Measurements from ENCODE around the gene ANKRD18A. TPM values are rescaled to one million over a fixed set of nuclear protein-coding genes. Genes with fewer than 3 reads are reported as not detected.

Gene ANKRD18A
- total and polyA plus RNA-seq, 10 of the 15 experiments (the other 5 are each of a cell fraction or from before 2014, with no cell fraction given): 0.37 TPM; not detected in 9

DNA sequence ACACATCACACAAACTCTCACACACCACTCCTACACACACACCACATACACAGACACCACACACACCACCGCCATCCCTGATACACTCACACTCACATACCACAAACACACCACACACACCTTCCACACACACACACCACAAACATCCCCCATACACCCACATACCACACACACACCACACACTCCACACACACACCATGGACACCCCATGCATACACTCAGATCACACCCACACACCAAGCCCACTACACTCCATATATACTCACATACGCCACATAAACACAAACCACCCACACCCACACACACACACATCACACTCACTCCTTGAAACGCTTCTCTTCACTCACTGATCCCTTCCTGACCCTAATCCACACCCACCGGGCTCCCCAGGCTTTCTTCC, 9.1 kb upstream of the ANKRD18A start:
- no peaks in the 10 kb centered on the region for H4K20me1 ChIP-seq (ENCODE audit: control insufficient read depth, insufficient read depth)
- SMC1A ChIA-PET (ENCODE audit: uncharacterized antibody, unreplicated experiment): no interaction called here
- RAD21 ChIA-PET (ENCODE audit: unreplicated experiment): no interaction called here
- POLR2A ChIA-PET: no interaction called here
- WGBS (ENCODE audit: insufficient coverage, insufficient replicate concordance, low lambda C conversion rate, missing lambda C conversion rate): 56% methylated on average over 4 of the region's 4 CpGs
- no TSS peak for BruUV-seq (replicated peaks)
- H3K9ac ChIP-seq (ENCODE audit: control insufficient read depth, insufficient read depth, low read length): no peak overlapping the region
- H3K79me2 ChIP-seq (ENCODE audit: control insufficient read depth, insufficient read depth, low read length): no peaks in the 10 kb centered on the region
- no peaks in the 10 kb centered on the region for H3K4me1 ChIP-seq (ENCODE audit: control insufficient read depth, insufficient read depth, low read length)
- no peaks in the 10 kb centered on the region for H3K36me3 ChIP-seq (ENCODE audit: control insufficient read depth in 2 of 2, insufficient read depth in 2 of 2, low read length in 1 of 2)
- intact Hi-C loops (cut with micrococcal nuclease; ENCODE audit: unreplicated experiment) (no loop called here), in situ Hi-C loops (cut with MboI) (no loop called here)
- no peak overlapping the region for H3K4me2 ChIP-seq (ENCODE audit: control insufficient read depth, insufficient read depth)
- FAIRE-seq (no peak), ATAC-seq (no peak), DNase-seq (ENCODE audit: low read depth, low spot score) (no peak)
- H3K27ac ChIP-seq (ENCODE audit: control insufficient read depth, insufficient read depth): no peak overlapping the region
- no peak overlapping the region for H2AFZ ChIP-seq (ENCODE audit: control insufficient read depth, low read depth, low read length)
- no peaks in the 10 kb centered on the region; the same call in 2 of the 3 replicates for H3K9me3 ChIP-seq (replicated peaks; ENCODE audit: control insufficient read depth, insufficient read depth, low read length)
- H3K27me3 ChIP-seq (replicated peaks in 1 of 2; ENCODE audit: control insufficient read depth in 2 of 2, insufficient read depth in 2 of 2, low read length in 1 of 2): no peaks in the 10 kb centered on the region
- H3K4me3 ChIP-seq: no peak overlapping the region
- CTCF ChIA-PET: no interaction called here
- no peak for TF ChIP-seq TAF1 (IDR thresholded peaks at IDR 0.05; ENCODE audit: borderline replicate concordance, low read depth, low read length)
- no peak for TF ChIP-seq CBX5 (IDR thresholded peaks at IDR 0.05; ENCODE audit: low read depth)
- TF ChIP-seq MXI1 (IDR thresholded peaks at IDR 0.05; ENCODE audit: low read depth, low read length): no peak

DNA sequence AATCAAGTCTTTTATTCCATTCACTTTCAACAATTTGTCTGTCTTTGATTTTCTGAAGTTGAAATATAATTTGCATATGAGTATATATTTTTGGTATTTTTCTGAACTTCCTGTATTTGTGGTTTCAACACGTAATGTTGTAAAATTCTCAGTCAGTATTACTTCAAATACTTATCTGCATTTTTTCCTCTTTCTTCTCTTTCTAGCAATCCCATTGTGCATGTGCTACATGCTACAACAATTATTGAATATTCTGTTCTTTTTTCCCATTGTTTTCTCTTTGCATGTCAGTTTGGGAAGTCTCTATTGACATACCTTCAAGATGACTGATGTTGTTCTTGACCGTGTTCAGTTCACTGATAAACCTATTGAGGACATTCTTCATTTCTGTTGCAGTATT, 5.6 kb upstream of the ANKRD18A start:
- in situ Hi-C loops (cut with MboI): no loop called here
- DNase-seq (ENCODE audit: low read depth, low spot score): no peak
- intact Hi-C loops (cut with micrococcal nuclease; ENCODE audit: unreplicated experiment): no loop called here
- Histone ChIP-seq H3K36me3 (ENCODE audit: control insufficient read depth in 2 of 2, insufficient read depth in 2 of 2, low read length in 1 of 2) (no peaks in the 10 kb centered on the region), H3K27me3 (replicated peaks in 1 of 2; ENCODE audit: control insufficient read depth in 2 of 2, insufficient read depth in 2 of 2, low read length in 1 of 2) (peaks cover 4 to 6% of the 10 kb centered on the region in 2 experiments; a peak in 3 of 4 replicates), H3K79me2 (ENCODE audit: control insufficient read depth, insufficient read depth, low read length) (no peaks in the 10 kb centered on the region), H3K9ac (ENCODE audit: control insufficient read depth, insufficient read depth, low read length) (no peak overlapping the region), H3K27ac (ENCODE audit: control insufficient read depth, insufficient read depth) (no peak overlapping the region), H2AFZ (ENCODE audit: control insufficient read depth, low read depth, low read length) (no peak overlapping the region), H3K4me1 (ENCODE audit: control insufficient read depth, insufficient read depth, low read length) (no peaks in the 10 kb centered on the region), H3K4me3 (no peak overlapping the region), H3K9me3 (replicated peaks; ENCODE audit: control insufficient read depth, insufficient read depth, low read length) (no peaks in the 10 kb centered on the region; the same call in 2 of the 3 replicates), H3K4me2 (ENCODE audit: control insufficient read depth, insufficient read depth) (no peak overlapping the region), H4K20me1 (ENCODE audit: control insufficient read depth, insufficient read depth) (no peaks in the 10 kb centered on the region)
- ChIA-PET RAD21 (ENCODE audit: unreplicated experiment) (no interaction called here), POLR2A (no interaction called here), SMC1A (ENCODE audit: uncharacterized antibody, unreplicated experiment) (no interaction called here), CTCF (no interaction called here)
- TF ChIP-seq RELA (IDR thresholded peaks at IDR 0.05; ENCODE audit: borderline replicate concordance, partially characterized antibody) (no peak), CBFB (IDR thresholded peaks at IDR 0.05; ENCODE audit: low read depth) (no peak)
- WGBS (ENCODE audit: insufficient coverage, insufficient replicate concordance, low lambda C conversion rate, missing lambda C conversion rate): 30% methylated on average over 2 of the region's 2 CpGs
- ATAC-seq: no peak
- FAIRE-seq: no peak
- no TSS peak for BruUV-seq (replicated peaks)

Measured in GM12878 (cell line).